ENCODE results near the gene IL15RA.

DNA sequence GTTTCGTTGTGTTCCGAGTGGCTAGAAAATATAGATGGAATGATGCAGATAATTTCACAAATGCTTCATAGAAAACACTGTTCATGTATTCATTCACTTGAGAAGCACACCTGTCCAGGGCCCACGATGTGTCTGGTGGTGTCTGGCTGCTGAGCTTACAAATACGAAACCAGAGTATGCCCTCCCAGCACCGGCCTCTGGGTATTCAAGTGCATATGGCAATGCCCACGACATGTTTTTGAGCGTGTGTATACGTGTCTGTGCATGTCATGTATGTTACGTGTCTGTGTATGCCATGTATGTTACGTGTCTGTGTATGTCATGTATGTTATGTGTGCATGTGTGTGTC, 47.0 kb upstream of the IL15RA start:
- TF ChIP-seq JAZF1 (CRISPR knock-in tag; IDR thresholded peaks at IDR 0.05) (no peak), CTCF (IDR thresholded peaks at IDR 0.05) (no peak), NFYB (CRISPR knock-in tag; conservative IDR thresholded peaks at IDR 0.05; ENCODE audit: low read depth) (no peak), ATF3 (CRISPR knock-in tag; conservative IDR thresholded peaks at IDR 0.05) (no peak), NR2C2 (CRISPR knock-in tag; IDR thresholded peaks at IDR 0.05) (no peak), USF2 (CRISPR knock-in tag; IDR thresholded peaks at IDR 0.05) (no peak), ZNF532 (CRISPR knock-in tag; IDR thresholded peaks at IDR 0.05; ENCODE audit: borderline replicate concordance) (no peak)
- TF ChIP-seq, protein P1, sequence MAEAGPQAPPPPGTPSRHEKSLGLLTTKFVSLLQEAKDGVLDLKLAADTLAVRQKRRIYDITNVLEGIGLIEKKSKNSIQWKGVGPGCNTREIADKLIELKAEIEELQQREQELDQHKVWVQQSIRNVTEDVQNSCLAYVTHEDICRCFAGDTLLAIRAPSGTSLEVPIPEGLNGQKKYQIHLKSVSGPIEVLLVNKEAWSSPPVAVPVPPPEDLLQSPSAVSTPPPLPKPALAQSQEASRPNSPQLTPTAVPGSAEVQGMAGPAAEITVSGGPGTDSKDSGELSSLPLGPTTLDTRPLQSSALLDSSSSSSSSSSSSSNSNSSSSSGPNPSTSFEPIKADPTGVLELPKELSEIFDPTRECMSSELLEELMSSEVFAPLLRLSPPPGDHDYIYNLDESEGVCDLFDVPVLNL (CRISPR knock-in tag; IDR thresholded peaks at IDR 0.05; ENCODE audit: borderline replicate concordance, low read depth), result no peak
- TF ChIP-seq, protein P2, sequence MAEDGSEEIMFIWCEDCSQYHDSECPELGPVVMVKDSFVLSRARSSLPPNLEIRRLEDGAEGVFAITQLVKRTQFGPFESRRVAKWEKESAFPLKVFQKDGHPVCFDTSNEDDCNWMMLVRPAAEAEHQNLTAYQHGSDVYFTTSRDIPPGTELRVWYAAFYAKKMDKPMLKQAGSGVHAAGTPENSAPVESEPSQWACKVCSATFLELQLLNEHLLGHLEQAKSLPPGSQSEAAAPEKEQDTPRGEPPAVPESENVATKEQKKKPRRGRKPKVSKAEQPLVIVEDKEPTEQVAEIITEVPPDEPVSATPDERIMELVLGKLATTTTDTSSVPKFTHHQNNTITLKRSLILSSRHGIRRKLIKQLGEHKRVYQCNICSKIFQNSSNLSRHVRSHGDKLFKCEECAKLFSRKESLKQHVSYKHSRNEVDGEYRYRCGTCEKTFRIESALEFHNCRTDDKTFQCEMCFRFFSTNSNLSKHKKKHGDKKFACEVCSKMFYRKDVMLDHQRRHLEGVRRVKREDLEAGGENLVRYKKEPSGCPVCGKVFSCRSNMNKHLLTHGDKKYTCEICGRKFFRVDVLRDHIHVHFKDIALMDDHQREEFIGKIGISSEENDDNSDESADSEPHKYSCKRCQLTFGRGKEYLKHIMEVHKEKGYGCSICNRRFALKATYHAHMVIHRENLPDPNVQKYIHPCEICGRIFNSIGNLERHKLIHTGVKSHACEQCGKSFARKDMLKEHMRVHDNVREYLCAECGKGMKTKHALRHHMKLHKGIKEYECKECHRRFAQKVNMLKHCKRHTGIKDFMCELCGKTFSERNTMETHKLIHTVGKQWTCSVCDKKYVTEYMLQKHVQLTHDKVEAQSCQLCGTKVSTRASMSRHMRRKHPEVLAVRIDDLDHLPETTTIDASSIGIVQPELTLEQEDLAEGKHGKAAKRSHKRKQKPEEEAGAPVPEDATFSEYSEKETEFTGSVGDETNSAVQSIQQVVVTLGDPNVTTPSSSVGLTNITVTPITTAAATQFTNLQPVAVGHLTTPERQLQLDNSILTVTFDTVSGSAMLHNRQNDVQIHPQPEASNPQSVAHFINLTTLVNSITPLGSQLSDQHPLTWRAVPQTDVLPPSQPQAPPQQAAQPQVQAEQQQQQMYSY (CRISPR knock-in tag; IDR thresholded peaks at IDR 0.05), result no peak

Data from WTC11 (cell line).